GM12873 (cell line): ENCODE measurements around the gene SFMBT1.

ENCODE experiments used
- CTCF ChIP-seq: IDR thresholded peaks from 2 replicates; pipeline ENCODE4 v1.5.1; 2012; ENCODE audit warnings: low read depth, mild to moderate bottlenecking, moderate library complexity, low read length, control low read depth; ENCODE audit not compliant: insufficient read depth; ENCODE audit errors: missing control alignments

Gene SFMBT1

GRCh38 chr3:53056442-53056841 lies 10.6 kb upstream of the SFMBT1 start:
- peak; percentile 63 for TF ChIP-seq CTCF

- TF ChIP-seq CTCF = no peak
These were observed 6.1 kb upstream of the SFMBT1 start for GRCh38 chr3:53051929-53052328.

DNA sequence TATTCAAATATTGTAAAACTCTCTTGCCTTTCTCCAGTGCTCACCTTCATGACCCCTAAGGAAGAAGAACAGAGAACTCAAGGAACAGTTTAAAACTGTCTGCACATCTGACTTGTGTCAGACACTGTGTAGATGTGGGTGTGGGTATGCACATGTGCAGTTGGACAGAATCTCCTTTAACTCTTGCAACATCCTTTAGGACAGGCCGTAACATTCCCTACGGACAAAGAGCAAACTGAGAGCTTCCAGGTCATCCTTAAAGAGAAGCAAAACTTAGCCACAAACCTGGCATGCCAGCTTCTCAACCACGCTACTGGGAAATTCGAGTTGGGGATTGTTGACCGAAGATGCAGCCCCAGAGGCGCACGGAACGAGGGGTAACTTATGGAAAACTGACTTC lies 4.1 kb upstream of the SFMBT1 start:
- no peak for TF ChIP-seq CTCF

GRCh38 chr3:53046171-53047170 lies 598 bp upstream of the SFMBT1 start:
- TF ChIP-seq CTCF = peak; percentile 52

DNA sequence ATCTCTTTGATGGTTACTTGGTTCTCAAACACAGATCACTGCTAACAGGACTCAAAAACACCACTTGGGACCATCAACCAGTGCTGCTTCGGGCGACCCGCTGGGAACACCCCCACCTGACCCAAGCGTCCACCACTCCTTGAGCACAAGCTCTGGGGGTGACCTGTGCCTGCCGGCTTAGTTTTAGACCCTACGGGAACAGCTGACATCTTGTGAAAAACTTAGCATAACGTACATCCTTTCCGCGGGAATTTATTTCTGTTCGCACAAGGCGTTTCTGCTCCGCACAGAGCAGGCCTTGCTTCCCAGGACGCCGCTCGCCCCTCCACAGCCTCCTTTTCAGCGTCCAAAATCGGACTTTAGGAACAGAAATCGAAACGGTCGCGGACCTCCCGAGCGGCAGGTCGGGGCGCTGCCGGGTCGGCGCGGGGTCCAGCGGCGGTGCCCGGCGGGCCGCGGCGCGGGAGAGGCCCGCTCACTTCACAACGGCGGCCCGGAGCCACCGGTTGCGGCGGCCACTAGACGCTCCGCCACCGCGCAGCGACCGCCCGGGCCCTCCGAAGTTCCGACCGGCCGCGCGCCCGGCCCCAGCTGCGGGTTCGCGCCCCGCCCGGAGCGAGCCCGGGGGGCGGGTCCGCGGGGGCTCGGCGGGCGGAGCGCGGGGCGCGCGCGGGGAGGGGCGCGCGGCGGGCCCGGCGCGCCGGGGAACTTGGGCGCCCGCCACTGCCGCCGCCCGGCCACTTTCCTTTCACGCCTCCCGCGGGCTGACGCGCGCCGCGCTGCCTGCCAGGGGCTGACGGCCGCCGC lies 959 bp downstream of the SFMBT1 start:
- no peak for TF ChIP-seq CTCF

- TF ChIP-seq CTCF = no peak
These were observed 1.5 kb downstream of the SFMBT1 start for GRCh38 chr3:53044371-53044710.

DNA sequence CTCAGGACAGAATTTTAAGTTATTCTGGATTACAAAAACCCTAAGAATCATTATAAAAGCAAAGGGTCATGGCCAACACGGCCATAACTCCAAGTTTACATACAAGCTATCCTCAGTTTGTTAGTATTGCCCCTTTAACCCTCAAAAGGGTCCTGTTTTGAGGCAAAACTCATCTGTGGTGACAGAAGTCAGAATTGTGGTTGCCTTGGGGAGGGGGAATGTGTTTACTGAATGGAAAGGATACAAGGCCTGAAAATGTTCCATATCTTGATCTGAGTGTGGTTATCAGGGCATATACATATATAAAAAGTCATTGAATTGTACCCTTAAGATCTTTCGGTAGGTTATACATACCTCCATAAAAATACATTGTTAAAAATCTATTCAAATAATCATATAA lies 2.1 kb downstream of the SFMBT1 start:
- no peak for TF ChIP-seq CTCF
